Pulmonary artery endothelial cell (primary cell): ENCODE results near the gene GAPT. TPM values are rescaled to one million over a fixed set of nuclear protein-coding genes. Genes with fewer than 3 reads are reported as not detected.
A peak's percentile ranks its signal among the peaks of the same experiment; 100 is the strongest.

ENCODE experiments used
- DNase-seq: peaks from one replicate; pipeline ENCODE4 v3.0.0-alpha.2; 2011; ENCODE audit warnings: low read depth, low spot score
- total RNA-seq: library from RNA; depleted of rRNA; stranded (reverse); fragments of >200 nt; gene quantifications from 2 replicates; pipeline ENCODE4 v1.2.3, GENCODE V29; 2014

The GAPT gene
- not detected in 2 replicates for total RNA-seq

GRCh38 chr5:58491216-58491892, at the start of gene GAPT:
Gene GAPT, plus strand, starts transcription at chr5:58491435. Its CDS starts 3,102 bp downstream, at chr5:58494537.
- no peak for DNase-seq

DNA sequence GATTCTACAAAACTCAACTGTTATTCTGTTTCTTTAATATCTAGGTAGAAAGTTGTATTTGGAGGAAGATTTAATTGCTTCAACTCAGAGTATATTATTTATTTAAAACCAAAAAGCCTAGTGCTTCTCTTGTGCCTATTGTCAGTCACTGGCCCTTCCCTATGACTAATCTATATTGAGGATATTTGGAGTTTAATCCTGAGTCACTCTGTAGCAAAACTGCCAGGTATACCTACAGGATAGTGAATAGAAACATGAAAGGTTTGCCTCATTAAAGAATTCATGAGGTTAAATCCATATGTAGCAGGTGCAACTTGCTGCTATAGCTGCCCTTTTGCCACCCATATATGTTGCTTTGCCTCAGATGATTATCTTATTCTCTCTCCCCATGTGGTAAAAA, 46.4 kb upstream of the GAPT start:
- DNase-seq: no peak

DNA sequence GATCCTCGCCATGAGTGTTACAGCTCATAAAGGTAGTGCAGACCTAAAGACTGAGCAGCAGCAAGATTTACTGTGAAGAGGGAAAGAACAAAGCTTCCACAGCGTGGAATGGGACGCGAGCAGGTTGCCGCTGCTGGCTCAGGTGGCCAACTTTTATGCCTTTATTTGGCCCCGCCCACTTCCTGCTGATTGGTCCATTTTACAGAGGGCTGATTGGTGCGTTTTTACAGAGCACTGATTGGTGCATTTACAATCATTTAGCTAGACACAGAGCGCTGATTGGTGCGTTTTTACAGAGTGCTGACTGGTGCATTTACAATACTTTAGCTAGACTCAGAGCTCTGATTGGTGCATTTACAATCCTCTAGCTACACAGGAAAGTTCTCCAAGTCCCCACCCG, 45.2 kb upstream of the GAPT start:
- no peak for DNase-seq

GRCh38 chr5:58447226-58447625, 44.0 kb upstream of the GAPT start:
- no peak for DNase-seq

DNA sequence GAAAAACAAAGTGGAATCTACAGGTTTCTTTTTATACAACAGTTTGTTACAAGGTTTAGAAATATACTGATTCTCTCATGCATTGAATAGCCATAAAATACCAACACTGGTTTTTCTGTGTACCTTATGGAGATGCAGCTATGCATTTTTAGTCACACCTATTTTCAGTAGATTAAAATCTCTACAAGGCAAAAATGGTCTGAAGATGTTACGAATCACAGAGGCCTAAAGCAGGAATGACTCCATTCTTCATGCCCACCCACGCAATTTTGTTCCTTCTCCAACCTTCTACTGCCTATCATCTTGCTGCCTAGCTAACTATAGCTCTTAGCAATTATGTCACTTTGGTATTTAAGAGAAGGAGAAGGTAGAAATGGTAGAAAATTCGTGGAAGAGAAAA, 41.2 kb upstream of the GAPT start:
- DNase-seq: no peak

GRCh38 chr5:58450811-58451629, 40.2 kb upstream of the GAPT start:
- DNase-seq: no peak

DNA sequence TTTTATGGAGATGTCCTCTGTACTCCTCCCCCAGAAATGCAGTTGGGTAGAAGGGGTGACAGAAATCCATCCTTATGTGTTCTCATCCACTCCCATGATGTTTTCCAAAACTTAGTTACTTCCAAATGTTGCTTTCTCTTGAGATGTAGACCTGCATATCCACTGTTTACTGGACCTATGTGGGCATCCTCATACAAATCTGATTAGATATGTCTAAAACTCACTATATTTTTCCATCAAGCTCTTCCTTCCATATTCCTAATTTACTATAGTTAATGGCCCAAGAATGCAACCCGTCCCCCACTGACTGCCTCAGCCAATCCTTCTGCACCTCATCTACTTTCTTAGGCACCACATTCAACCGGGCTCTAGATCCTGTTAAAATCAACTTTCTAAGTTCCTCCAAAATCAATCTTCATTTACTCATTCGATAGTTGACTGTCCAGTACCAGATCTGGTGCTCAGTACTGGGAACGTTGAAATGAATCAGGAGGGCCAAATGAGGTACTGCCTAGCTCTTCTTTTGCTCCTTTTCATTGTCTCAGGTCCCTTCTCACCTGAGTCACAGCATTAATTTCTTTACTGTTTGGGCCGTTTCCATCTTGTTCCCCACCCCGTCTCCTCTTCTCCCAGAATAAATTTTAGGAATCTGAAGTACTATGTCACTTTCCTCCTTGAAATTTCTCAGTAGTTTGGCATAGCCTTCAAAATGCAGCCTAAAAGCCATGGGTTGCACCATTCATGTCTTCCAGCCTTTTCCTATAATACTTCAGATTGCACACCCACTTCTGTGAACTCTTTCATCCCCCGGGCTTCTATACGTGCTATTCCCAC, 39.3 kb upstream of the GAPT start:
- no peak for DNase-seq

DNA sequence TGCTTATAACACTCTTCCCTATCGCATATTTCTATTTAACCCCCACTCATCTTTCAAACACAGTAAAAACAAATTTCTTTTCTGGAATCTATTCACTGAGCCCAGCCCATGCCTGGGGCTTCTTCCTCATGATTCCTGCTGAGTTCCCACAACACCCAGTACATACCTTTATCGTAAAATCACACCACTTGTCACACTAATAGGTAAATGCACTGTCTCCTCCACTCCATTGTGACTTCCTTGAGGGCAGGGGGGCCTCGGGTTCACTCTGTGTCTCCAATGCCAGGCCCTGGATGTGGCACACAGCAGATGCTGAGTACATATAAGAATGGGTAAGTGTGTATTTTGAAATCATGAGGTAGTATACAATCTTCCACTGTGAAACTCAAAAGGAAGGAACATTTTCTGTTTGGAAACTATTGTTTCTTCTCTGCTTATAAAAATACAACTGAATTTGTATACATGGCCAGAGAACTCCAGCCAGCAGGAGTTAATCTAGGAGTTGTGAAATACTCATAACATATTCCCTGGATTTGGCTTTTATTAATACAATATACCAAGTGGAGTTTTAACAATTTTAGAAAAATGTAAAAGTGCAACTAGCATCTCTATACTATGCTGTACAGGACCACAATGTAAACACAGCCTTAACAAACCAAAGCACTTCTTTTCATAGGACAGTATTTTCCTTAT, 38.5 kb upstream of the GAPT start:
- DNase-seq: no peak

DNA sequence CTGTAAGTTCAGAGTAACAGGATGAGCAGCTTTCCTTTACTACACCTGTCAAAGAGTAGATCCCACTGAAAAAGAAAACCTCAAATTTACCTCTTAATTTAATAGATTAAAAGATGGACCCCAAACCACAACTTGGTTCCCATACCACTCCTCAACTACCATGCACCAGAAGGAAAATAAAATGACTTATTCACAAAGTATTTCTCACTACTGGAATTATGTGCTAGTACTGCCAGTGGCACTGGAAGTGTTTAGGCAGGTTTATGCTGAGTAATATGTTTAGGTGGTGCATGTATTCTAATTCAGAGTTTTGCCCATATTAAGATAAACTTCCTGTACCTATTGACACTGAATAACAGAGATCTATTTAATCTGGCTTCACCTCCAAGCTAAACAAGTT, 37.9 kb upstream of the GAPT start:
- DNase-seq: no peak

GRCh38 chr5:58454025-58454424, 37.2 kb upstream of the GAPT start:
- no peak for DNase-seq

- no peak for DNase-seq
Observed at GRCh38 chr5:58455066-58455465, 36.2 kb upstream of the GAPT start.

GRCh38 chr5:58455480-58455879, 35.8 kb upstream of the GAPT start:
- DNase-seq: no peak

- no peak for DNase-seq
Observed at GRCh38 chr5:58456026-58456425, 35.2 kb upstream of the GAPT start.

DNA sequence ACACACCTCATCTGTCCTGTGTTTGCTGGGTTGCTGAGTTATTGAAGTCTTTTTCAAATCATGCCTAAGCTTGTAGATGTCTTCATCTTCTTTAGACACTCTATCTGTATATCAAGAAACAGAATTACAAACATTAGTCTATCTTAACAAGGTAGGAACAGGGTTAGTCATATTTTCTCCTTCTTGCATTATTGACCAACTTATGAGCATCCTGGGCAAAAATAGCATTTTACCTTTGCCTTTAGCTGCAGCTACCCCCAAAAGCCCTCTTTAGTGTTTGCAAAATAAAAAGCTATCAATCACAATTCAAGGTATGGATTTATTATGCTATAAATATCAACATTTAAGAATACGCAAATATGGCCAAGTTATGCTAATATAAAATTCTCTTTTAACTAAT, 34.7 kb upstream of the GAPT start:
- no peak for DNase-seq

DNA sequence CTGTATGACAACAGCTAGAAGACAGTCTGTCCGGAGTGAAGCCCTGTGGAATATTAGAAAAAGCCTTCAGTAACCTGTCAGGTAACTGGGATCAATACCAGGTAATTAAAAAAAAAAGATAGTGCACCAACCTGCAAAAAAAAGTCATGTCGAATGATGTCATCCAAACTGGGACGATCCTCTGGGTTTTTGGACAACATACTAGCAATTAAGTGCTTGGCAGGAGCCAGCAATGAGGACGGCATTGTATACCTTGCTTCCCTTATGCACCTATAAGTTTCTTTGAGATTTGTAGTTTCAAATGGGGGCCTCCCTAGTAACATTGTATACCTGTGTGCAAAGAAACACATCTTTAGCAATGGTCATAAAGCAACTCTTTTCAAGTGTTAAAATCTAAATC, 34.2 kb upstream of the GAPT start:
- DNase-seq: no peak

DNA sequence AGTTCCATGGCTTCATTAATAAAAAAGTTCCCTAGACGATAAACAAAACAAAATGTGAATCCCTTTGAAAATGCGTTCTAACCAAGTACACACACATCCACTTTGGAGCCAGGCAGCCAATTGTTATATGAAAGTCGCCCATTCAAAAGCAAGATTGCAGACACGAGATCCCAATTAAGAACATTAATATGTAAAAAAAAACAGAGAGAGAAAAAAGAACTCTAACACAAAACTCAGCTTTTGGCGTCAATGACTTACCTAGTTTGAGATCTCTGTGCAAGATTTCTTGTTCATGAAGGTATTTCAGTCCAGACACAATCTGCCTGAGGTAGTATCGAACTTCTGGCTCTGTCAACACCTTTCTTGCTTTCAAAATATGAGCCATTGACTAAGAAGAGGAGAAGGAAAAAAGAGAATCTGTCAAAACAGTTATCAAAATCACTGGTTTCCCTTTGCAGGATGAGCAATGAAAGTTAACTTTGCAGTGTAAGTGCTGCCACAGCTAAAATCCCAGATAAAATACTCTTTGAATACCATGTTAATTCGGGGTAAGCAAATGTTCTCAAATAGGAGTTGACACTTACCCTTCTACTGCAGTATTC, 33.0 kb upstream of the GAPT start:
- no peak for DNase-seq

- no peak for DNase-seq
Observed at GRCh38 chr5:58458743-58459145, 32.5 kb upstream of the GAPT start.

DNA sequence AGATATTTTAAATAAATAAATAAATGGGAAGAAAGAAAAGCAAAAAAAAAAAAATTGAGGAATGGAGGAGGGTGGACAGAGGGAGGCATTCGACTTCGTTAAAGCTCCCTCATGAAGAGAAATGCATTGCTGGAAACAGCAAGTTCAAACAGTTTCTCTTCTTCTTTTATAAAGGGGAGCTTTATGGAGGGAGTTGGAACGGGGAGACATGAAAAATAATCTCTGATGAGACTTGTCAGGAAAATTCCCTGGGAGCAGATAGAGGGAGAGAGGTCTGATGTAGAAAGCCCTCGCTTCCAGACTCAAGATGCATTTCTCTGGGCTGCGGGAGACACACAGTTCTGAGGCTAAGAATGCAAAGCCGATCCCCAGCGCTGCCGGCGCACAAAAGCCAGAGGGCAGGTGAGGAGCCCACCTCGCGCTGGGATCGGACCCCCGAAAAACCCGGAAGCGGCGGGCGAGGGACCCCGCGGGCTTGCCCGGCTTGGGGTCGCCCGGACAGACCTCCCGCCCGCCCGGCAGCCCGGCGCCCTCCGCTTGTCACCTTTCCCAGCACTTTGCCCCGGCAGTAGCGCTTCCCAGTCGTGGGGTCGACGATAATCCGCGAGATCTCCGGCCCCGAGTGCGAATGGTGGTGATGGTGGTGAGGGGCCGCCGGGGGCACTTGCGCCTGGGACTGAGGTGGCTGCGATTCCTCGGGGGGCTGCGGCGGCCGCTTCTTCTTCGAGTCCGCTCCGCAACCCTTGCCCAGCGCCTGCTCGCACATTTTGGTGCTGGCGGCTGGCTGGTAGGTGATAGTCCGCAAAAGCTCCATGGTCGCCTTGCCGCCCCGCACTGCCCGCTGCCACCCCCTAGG, 31.9 kb upstream of the GAPT start:
- DNase-seq: no peak

DNA sequence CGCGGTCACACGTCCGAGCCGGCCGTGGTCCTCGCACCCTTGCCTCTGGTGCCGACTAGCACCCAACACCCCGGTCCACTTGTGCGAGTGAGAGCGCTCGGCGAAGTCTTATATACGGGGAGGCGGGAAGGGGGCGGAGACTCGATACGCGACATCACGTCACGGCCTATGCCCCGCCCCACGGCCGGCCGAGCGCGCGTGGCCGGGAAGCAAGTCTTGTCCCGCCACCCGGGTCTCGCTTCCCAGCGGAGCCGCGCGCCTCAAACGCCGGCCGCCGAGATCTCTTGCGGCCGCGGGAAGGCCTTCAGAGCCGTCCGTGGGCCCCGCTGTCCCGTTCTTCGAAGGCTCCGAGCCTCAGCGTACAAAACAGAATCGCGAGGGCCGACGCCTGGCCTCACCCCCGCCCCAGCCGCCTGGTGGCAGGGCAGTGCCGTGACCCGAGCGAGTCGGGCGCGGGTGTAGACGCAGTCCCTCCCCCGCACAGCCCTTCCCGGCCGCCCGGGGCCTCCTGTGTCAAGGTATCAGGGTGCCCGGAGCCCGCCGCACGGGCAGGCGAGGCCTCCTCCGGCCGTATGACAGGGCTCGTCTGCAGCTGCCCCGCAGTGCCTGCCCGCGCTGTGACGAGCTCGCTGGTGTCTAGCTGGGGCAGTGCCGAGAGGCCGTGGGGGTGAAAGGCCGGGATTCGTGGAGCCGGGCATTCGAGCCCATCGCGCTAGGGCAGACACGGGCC, 31.1 kb upstream of the GAPT start, which contains the start of gene PLK2:
PLK2 (minus strand) TSS at position 85 of the 730 bp plus-strand sequence. CDS start 127 bp downstream, outside the sequence.
- DNase-seq: peak; percentile 73
